HuH-7 (cell line): ENCODE data around the gene GAB2.

Experiments
- DNase-seq: peaks from one replicate; pipeline ENCODE4 v3.0.0; 2011; ENCODE audit warnings: low spot score

Gene GAB2

GRCh38 chr11:78427615-78428265, 10.1 kb upstream of the GAB2 start:
- DNase-seq: no peak

- no peak for DNase-seq
These were observed 9.2 kb upstream of the GAB2 start for GRCh38 chr11:78426845-78427244.

GRCh38 chr11:78425399-78426070, 7.9 kb upstream of the GAB2 start:
- no peak for DNase-seq

GRCh38 chr11:78424334-78425270, 7.0 kb upstream of the GAB2 start:
- DNase-seq: no peak

- DNase-seq: no peak
These were observed 5.6 kb upstream of the GAB2 start for GRCh38 chr11:78423241-78423640.

GRCh38 chr11:78420796-78421209, 3.2 kb upstream of the GAB2 start:
- DNase-seq: no peak

GRCh38 chr11:78420255-78420764, 2.7 kb upstream of the GAB2 start:
- peak; percentile 54 for DNase-seq

GRCh38 chr11:78419327-78419726, 1.7 kb upstream of the GAB2 start:
- no peak for DNase-seq

GRCh38 chr11:78418584-78419211, 1.1 kb upstream of the GAB2 start:
- DNase-seq: no peak

GRCh38 chr11:78417888-78418583, 416 bp upstream of the GAB2 start:
- peak; percentile 79 for DNase-seq

- peak; percentile 68 for DNase-seq
These were observed 1.1 kb downstream of the GAB2 start for GRCh38 chr11:78416285-78417174.

GRCh38 chr11:78415338-78415737, 2.3 kb downstream of the GAB2 start:
- no peak for DNase-seq

GRCh38 chr11:78414321-78415051, 3.1 kb downstream of the GAB2 start:
- no peak for DNase-seq

- DNase-seq: no peak
These were observed 9.0 kb downstream of the GAB2 start for GRCh38 chr11:78408619-78409018.

- DNase-seq: no peak
These were observed 10.9 kb downstream of the GAB2 start for GRCh38 chr11:78406568-78407196.

GRCh38 chr11:78405805-78406204, 11.8 kb downstream of the GAB2 start:
- no peak for DNase-seq

- DNase-seq: no peak
These were observed 13.8 kb downstream of the GAB2 start for GRCh38 chr11:78403781-78404180.

GRCh38 chr11:78402847-78403246, 14.8 kb downstream of the GAB2 start:
- no peak for DNase-seq

- DNase-seq: no peak
These were observed 16.9 kb downstream of the GAB2 start for GRCh38 chr11:78400702-78401101.
